ENCODE measurements around the gene BICRA. TPM values are rescaled to one million over a fixed set of nuclear protein-coding genes. Genes with fewer than 3 reads are reported as not detected.

Gene BICRA
- polyA plus RNA-seq, 1 of the 3 experiments (the other 2 are of a cell fraction): 1.4 TPM

- Histone ChIP-seq H3K27me3 (ENCODE audit: insufficient read depth) (no peaks in the 10 kb centered on the region), H3K27ac (ENCODE audit: low read depth in 2 of 2, low read length in 1 of 2) (no peak overlapping the region), H3K36me3 (replicated peaks in 1 of 2; ENCODE audit: control insufficient read depth in 1 of 2, insufficient read depth in 2 of 2, low read length in 1 of 2) (peaks cover 16 to 22% of the 10 kb centered on the region in 2 experiments), H4K20me1 (ENCODE audit: insufficient read depth) (0 out of 2 replicates have a peak, but pooled peaks cover 6% of the 10 kb centered on the region), H3K4me2 (no peak overlapping the region), H3F3A (replicated peaks; ENCODE audit: insufficient read depth) (peaks cover 5% of the 10 kb centered on the region), H3K79me2 (ENCODE audit: insufficient read depth) (no peaks in the 10 kb centered on the region), H3K4me1 (ENCODE audit: control insufficient read depth in 1 of 2, insufficient read depth in 2 of 2, low read depth in 1 of 2, low read length in 1 of 2) (no peaks in the 10 kb centered on the region; a peak in 1 of 4 replicates), H3K9me3 (no peaks in the 10 kb centered on the region), H2AFZ (ENCODE audit: low read depth) (no peak overlapping the region), H3K9me2 (no peaks in the 10 kb centered on the region), H3K4me3 (ENCODE audit: low read depth in 2 of 2, low read length in 1 of 2) (no peak overlapping the region; a peak in 1 of 4 replicates), H3K9ac (no peak overlapping the region)
- WGBS (ENCODE audit: low lambda C conversion rate): 60% methylated on average over 9 of the region's 9 CpGs
- ChIA-PET CTCF (interaction anchor here (0.6 to 23.1 kb wide), 37 partner anchors 10 to 424 kb away, joined by 3 to 475 read pairs (median 5); partner anchors contain the start of genes EHD2, KPTN, NAPA and NOP53), POLR2A (interaction anchor here (0.6 kb wide), 1 partner anchor 20 kb away, joined by 3 read pairs; no protein-coding TSS in a partner anchor)
- peak; percentile 95 for DNase-seq
- TF ChIP-seq, protein P1, sequence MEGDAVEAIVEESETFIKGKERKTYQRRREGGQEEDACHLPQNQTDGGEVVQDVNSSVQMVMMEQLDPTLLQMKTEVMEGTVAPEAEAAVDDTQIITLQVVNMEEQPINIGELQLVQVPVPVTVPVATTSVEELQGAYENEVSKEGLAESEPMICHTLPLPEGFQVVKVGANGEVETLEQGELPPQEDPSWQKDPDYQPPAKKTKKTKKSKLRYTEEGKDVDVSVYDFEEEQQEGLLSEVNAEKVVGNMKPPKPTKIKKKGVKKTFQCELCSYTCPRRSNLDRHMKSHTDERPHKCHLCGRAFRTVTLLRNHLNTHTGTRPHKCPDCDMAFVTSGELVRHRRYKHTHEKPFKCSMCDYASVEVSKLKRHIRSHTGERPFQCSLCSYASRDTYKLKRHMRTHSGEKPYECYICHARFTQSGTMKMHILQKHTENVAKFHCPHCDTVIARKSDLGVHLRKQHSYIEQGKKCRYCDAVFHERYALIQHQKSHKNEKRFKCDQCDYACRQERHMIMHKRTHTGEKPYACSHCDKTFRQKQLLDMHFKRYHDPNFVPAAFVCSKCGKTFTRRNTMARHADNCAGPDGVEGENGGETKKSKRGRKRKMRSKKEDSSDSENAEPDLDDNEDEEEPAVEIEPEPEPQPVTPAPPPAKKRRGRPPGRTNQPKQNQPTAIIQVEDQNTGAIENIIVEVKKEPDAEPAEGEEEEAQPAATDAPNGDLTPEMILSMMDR (IDR thresholded peaks at IDR 0.05): peak; percentile 77
- TF ChIP-seq RAD21 (IDR thresholded peaks at IDR 0.05; ENCODE audit: low read length) (peak; percentile 76), MAX (IDR thresholded peaks at IDR 0.05; ENCODE audit: low read depth) (no peak), SMC3 (IDR thresholded peaks at IDR 0.05; ENCODE audit: low read depth, low read length) (peak; percentile 64; the same call in 1 of the 2 replicates), EP300 (IDR thresholded peaks at IDR 0.05; ENCODE audit: borderline replicate concordance in 1 of 2, low read depth in 1 of 2, low read length in 1 of 2) (no peak)
Measured at GRCh38 chr19:47699360-47699917, 90.5 kb downstream of the BICRA start.

DNA sequence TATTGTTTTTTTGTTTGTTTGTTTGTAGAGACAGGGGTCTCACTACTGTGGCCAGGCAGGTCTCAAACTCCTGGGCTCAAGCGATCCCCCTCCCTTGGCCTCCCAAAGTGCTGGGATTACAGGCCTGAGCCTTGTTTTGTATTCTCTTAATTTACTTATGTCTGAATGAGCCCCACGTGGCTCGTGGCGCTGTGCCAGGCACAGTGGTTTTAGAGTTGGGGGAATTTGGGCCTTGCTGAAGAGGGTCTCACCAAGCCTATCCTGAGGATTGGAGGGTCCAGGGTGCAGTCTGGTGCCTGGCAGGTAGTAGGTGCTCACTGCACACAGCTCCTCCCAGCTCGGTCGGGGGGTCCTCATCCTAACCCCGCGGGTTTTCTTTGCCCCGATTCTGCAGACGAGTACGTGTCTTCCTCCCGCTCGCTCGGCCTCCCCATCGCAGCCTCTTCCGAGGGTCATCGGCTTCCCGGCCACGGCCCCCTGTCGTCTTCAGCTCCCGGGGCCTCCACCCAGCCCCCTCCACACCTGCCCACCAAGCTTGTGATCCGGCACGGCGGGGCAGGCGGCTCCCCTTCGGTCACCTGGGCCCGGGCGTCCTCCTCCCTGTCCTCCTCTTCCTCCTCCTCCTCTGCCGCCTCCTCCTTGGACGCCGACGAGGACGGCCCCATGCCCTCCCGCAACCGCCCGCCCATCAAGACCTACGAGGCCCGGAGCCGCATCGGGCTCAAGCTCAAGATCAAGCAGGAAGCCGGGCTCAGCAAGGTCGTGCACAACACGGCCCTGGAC is 92.2 kb downstream of the BICRA start:
- POLR2A ChIA-PET: no interaction called here

More for the DNA sequence above, 92.2 kb downstream of the BICRA start:
- Histone ChIP-seq H3K27ac (ENCODE audit: low read depth in 2 of 2, low read length in 1 of 2) (no peak overlapping the region), H3K4me1 (ENCODE audit: control insufficient read depth in 1 of 2, insufficient read depth in 2 of 2, low read depth in 1 of 2, low read length in 1 of 2) (no peaks in the 10 kb centered on the region; a peak in 1 of 4 replicates), H3K36me3 (replicated peaks in 1 of 2; ENCODE audit: control insufficient read depth in 1 of 2, insufficient read depth in 2 of 2, low read length in 1 of 2) (peaks cover 16 to 22% of the 10 kb centered on the region in 2 experiments), H3F3A (replicated peaks; ENCODE audit: insufficient read depth) (peaks cover 10% of the 10 kb centered on the region), H3K79me2 (ENCODE audit: insufficient read depth) (no peaks in the 10 kb centered on the region), H3K9me2 (no peaks in the 10 kb centered on the region), H3K27me3 (ENCODE audit: insufficient read depth) (no peaks in the 10 kb centered on the region), H3K4me3 (ENCODE audit: low read depth in 2 of 2, low read length in 1 of 2) (no peak overlapping the region), H4K20me1 (ENCODE audit: insufficient read depth) (0 out of 2 replicates have a peak, but pooled peaks cover 6% of the 10 kb centered on the region), H3K4me2 (no peak overlapping the region), H3K9ac (no peak overlapping the region), H3K9me3 (no peaks in the 10 kb centered on the region), H2AFZ (ENCODE audit: low read depth) (no peak overlapping the region)
- no peak for DNase-seq
- TF ChIP-seq FOXM1 (IDR thresholded peaks at IDR 0.05; ENCODE audit: low read depth) (no peak), MXI1 (IDR thresholded peaks at IDR 0.05; ENCODE audit: low read depth, low read length) (no peak)
- 96% methylated on average over 42 of the region's 43 CpGs for WGBS (ENCODE audit: low lambda C conversion rate)
- CTCF ChIA-PET: interaction anchor here (0.6 to 23.1 kb wide), 4 partner anchors 13 to 265 kb away, joined by 3 to 475 read pairs (median 29); partner anchors contain the start of genes EHD2 and NOP53

Measured in SK-N-SH (cell line).